Testis (tissue), 3 donors: ENCODE data around the gene HMOX1. TPM values are rescaled to one million over a fixed set of nuclear protein-coding genes. Genes with fewer than 3 reads are reported as not detected.

Source experiments
- DNase-seq: peaks from one replicate; pipeline ENCODE4 v3.0.0-alpha.2; 2019
- H3K27ac ChIP-seq, 2 donors: fragments of 200-600 bp; sonication (generic); one replicate each; pipeline ENCODE4 v1.5.1; 2019
- H3K27me3 ChIP-seq: fragments of 200-600 bp; sonication (generic); one replicate; pipeline ENCODE4 v1.5.1; 2019
- H3K36me3 ChIP-seq: fragments of 200-600 bp; sonication (generic); one replicate; pipeline ENCODE4 v1.5.1; 2017; ENCODE audit warnings: low read depth; ENCODE audit errors: missing control alignments
- H3K4me1 ChIP-seq: fragments of 200-600 bp; sonication (generic); one replicate; pipeline ENCODE4 v1.5.1; 2019
- H3K4me3 ChIP-seq, 2 donors: fragments of 200-600 bp; sonication (generic); one replicate each; pipeline ENCODE4 v1.5.1; 2017 to 2019
- H3K9me3 ChIP-seq: fragments of 200-600 bp; sonication (generic); one replicate; pipeline ENCODE4 v1.5.1; 2017
- CTCF ChIP-seq, 3 experiments: fragments of 450-650 bp in 2 of 3; fragments of 200-600 bp in 1 of 3; sonication (generic) in 1 of 3; IDR thresholded peaks; one replicate each; pipeline ENCODE4 v1.5.1; 2016 to 2019; ENCODE audit warnings: antibody characterized with exemption in 3 of 3, mild to moderate bottlenecking in 2 of 3, moderate library complexity in 1 of 3
- POLR2A ChIP-seq: fragments of 450-650 bp; IDR thresholded peaks from one replicate; pipeline ENCODE4 v1.6.1; 2017; ENCODE audit warnings: antibody characterized with exemption, mild to moderate bottlenecking, moderate library complexity
- WGBS, 2 donors: methylation state at CpG; one replicate each; pipeline ENCODE4 v1.1.5; 2018; 5-methylcytosine and 5-hydroxymethylcytosine counted together
- intact Hi-C: fragments of 100-400 bp; cut with DNase I; formaldehyde crosslinking; loops from one replicate; pipeline ENCODE4 v1.15.1; 2023; ENCODE audit warnings: low total_unique reads
- polyA plus RNA-seq: library from polyadenylated mRNA; stranded (reverse); fragments of 350-450 nt; fragmentation: Illumina TruSeq; extraction: RNeasy Lipid Tissue Mini Kit (QIAGEN cat#74804); gene quantifications from one replicate; pipeline ENCODE4 v1.2.3, GENCODE V29; 2014; ENCODE audit warnings: low read depth, low replicate concordance; ENCODE audit not compliant: insufficient read depth
- total RNA-seq, 2 donors: library from RNA; depleted of rRNA; stranded (reverse); fragments of >200 nt; gene quantifications; one replicate each; pipeline ENCODE4 v1.2.3, GENCODE V29; 2016

HMOX1 gene
- total and polyA plus RNA-seq, 3 donors from 2014 or later: 22.0 to 37.8 (median 35.2) TPM

- intact Hi-C loops: no loop called here
- peak overlapping the region; percentile 67 to 74 for H3K4me3 ChIP-seq
- H3K9me3 ChIP-seq: no peaks in the 10 kb centered on the region
- H3K27me3 ChIP-seq: no peaks in the 10 kb centered on the region
- peaks cover 38% of the 10 kb centered on the region for H3K4me1 ChIP-seq
- peak overlapping the region; percentile 59 to 83 for H3K27ac ChIP-seq
- TF ChIP-seq CTCF (IDR thresholded peaks at IDR 0.05): no peak
- no peak for TF ChIP-seq POLR2A
- H3K36me3 ChIP-seq: no peaks in the 10 kb centered on the region
- DNase-seq: no peak
- WGBS, 2 donors: 65 to 74% methylated on average over 24 of the region's 24 CpGs
These were observed 18.3 kb downstream of the HMOX1 start for GRCh38 chr22:35399114-35399677.

- Histone ChIP-seq H3K27ac (peak within 1 kb of the TSS; percentile 59 to 83), H3K36me3 (no peaks in the 10 kb centered on the region), H3K9me3 (no peaks in the 10 kb centered on the region), H3K27me3 (no peaks in the 10 kb centered on the region), H3K4me1 (peaks cover 32% of the 10 kb centered on the region), H3K4me3 (peak within 1 kb of the TSS; percentile 67 to 74)
- no peak for TF ChIP-seq CTCF (IDR thresholded peaks at IDR 0.05)
- no peak for TF ChIP-seq POLR2A
- peak; percentile 99 for DNase-seq
- intact Hi-C loops: no loop called here
- 2% methylated on average over 43 to 64 of the region's 64 CpGs for WGBS, 2 donors
These were observed 19.0 kb downstream of the HMOX1 start, which contains the start of gene MCM5 for GRCh38 chr22:35399678-35400500. TSS of gene MCM5 (plus strand) at chr22:35400140. CDS start at chr22:35400439, 299 bp downstream.

GRCh38 chr22:35400501-35400790 is 19.6 kb downstream of the HMOX1 start:
- intact Hi-C loops: no loop called here
- WGBS, 2 donors: 0 to 1% methylated on average over 20 of the region's 20 CpGs
- Histone ChIP-seq H3K4me1 (peaks cover 32% of the 10 kb centered on the region), H3K27me3 (no peaks in the 10 kb centered on the region), H3K9me3 (no peaks in the 10 kb centered on the region), H3K36me3 (no peaks in the 10 kb centered on the region), H3K4me3 (peak overlapping the region; percentile 67 to 74), H3K27ac (peak overlapping the region in 1 of 2 donors; percentile 69)
- no peak for DNase-seq
- TF ChIP-seq POLR2A (no peak), CTCF (IDR thresholded peaks at IDR 0.05) (no peak)

GRCh38 chr22:35401863-35402262 is 21.0 kb downstream of the HMOX1 start:
- no peak for DNase-seq
- Histone ChIP-seq H3K9me3 (no peaks in the 10 kb centered on the region), H3K27me3 (no peaks in the 10 kb centered on the region), H3K36me3 (no peaks in the 10 kb centered on the region), H3K4me1 (peaks cover 26% of the 10 kb centered on the region), H3K4me3 (no peak overlapping the region), H3K27ac (no peak overlapping the region)
- TF ChIP-seq CTCF (IDR thresholded peaks at IDR 0.05): no peak
- intact Hi-C loops: no loop called here
- WGBS, 2 donors: 87 to 95% methylated on average over 4 to 6 of the region's 6 CpGs
